ENCODE measurements around the gene TM2D1.

GRCh38 chr1:61770131-61770530 is 45.2 kb upstream of the TM2D1 start:
- TF ChIP-seq GATA3 (IDR thresholded peaks at IDR 0.05; ENCODE audit: low read depth, low read length) (no peak), GATA2 (IDR thresholded peaks at IDR 0.05; ENCODE audit: low read depth, low read length) (no peak)

Data from SH-SY5Y (cell line).